Skeletal muscle tissue (tissue), 4 donors: ENCODE data around the gene NLRP7. TPM values are rescaled to one million over a fixed set of nuclear protein-coding genes. Genes with fewer than 3 reads are reported as not detected.
"Not testable (repeated sequence)": the region's sequence is repeated elsewhere in the genome, so short reads cannot be mapped to it uniquely, and the experiment has no call there.

ENCODE experiments used
- H3K27ac ChIP-seq: one replicate; pipeline ENCODE4 v1.7.0; 2013; ENCODE audit warnings: mild to moderate bottlenecking, low read depth, low read length, inconsistent platforms
- H3K27me3 ChIP-seq, 3 donors: one replicate each; pipeline ENCODE4 v1.7.0; 2013; ENCODE audit warnings: low read length in 3 of 3; ENCODE audit not compliant: control insufficient read depth in 3 of 3, insufficient read depth in 3 of 3
- H3K36me3 ChIP-seq, 3 donors: one replicate each; pipeline ENCODE4 v1.7.0; 2013; ENCODE audit warnings: low read length in 3 of 3; ENCODE audit not compliant: control insufficient read depth in 3 of 3, insufficient read depth in 3 of 3
- H3K4me1 ChIP-seq, 3 donors: one replicate each; pipeline ENCODE4 v1.7.0; 2013; ENCODE audit warnings: low read length in 3 of 3, mild to moderate bottlenecking in 3 of 3; ENCODE audit not compliant: control insufficient read depth in 3 of 3, insufficient read depth in 3 of 3
- H3K4me3 ChIP-seq, 3 donors: one replicate each; pipeline ENCODE4 v1.7.0; 2013; ENCODE audit warnings: low read length in 3 of 3
- H3K9ac ChIP-seq, 3 donors: one replicate each; pipeline ENCODE4 v1.7.0; 2013; ENCODE audit warnings: low read length in 3 of 3, mild to moderate bottlenecking in 3 of 3, moderate library complexity in 2 of 3, low read depth in 1 of 3
- H3K9me3 ChIP-seq, 3 donors: one replicate each; pipeline ENCODE4 v1.7.0; 2013; ENCODE audit warnings: low read length in 3 of 3; ENCODE audit not compliant: control insufficient read depth in 3 of 3
- total RNA-seq: library from RNA; depleted of rRNA; stranded (reverse); fragments of >200 nt; gene quantifications from one replicate; pipeline ENCODE4 v1.2.3, GENCODE V29; 2014
- donor health status: Osteomylitis.

Gene NLRP7
- total RNA-seq, result not detected

GRCh38 chr19:54947381-54947780 is at the start of gene NLRP7:
NLRP7 (minus strand) TSS chr19:54947530.
- Histone ChIP-seq H3K4me3 (no peak within 1 kb of the TSS), H3K4me1 (no peaks in the 10 kb centered on the region), H3K27me3 (no peaks in the 10 kb centered on the region), H3K27ac (no peak within 1 kb of the TSS), H3K36me3 (no peaks in the 10 kb centered on the region), H3K9ac (no peak within 1 kb of the TSS), H3K9me3 (no peaks in the 10 kb centered on the region)

- Histone ChIP-seq H3K27ac (no peak overlapping the region), H3K4me3 (no peak overlapping the region), H3K36me3 (no peaks in the 10 kb centered on the region), H3K9ac (no peak overlapping the region), H3K9me3 (no peaks in the 10 kb centered on the region), H3K4me1 (no peaks in the 10 kb centered on the region), H3K27me3 (no peaks in the 10 kb centered on the region)
Measured at GRCh38 chr19:54995561-54995960, 48.2 kb upstream of the NLRP7 start.

GRCh38 chr19:54989531-54989930 is 42.2 kb upstream of the NLRP7 start:
- not testable (repeated sequence) for H3K4me1 ChIP-seq, H3K9ac ChIP-seq, H3K9me3 ChIP-seq, H3K36me3 ChIP-seq, H3K27me3 ChIP-seq, H3K27ac ChIP-seq, H3K4me3 ChIP-seq

- not testable (repeated sequence) for H3K27me3 ChIP-seq, H3K36me3 ChIP-seq, H3K27ac ChIP-seq, H3K4me3 ChIP-seq, H3K4me1 ChIP-seq, H3K9me3 ChIP-seq, H3K9ac ChIP-seq
Measured at GRCh38 chr19:54982562-54982961, 35.2 kb upstream of the NLRP7 start.

GRCh38 chr19:54973229-54974090 is 26.1 kb upstream of the NLRP7 start:
- not testable (repeated sequence) for H3K4me3 ChIP-seq, H3K9ac ChIP-seq, H3K9me3 ChIP-seq, H3K36me3 ChIP-seq, H3K4me1 ChIP-seq, H3K27me3 ChIP-seq, H3K27ac ChIP-seq

- not testable (repeated sequence) for H3K27ac ChIP-seq, H3K4me3 ChIP-seq, H3K4me1 ChIP-seq, H3K27me3 ChIP-seq, H3K9ac ChIP-seq, H3K9me3 ChIP-seq, H3K36me3 ChIP-seq
Measured at GRCh38 chr19:54971446-54971845, 24.1 kb upstream of the NLRP7 start.

- H3K4me3 ChIP-seq, result no peak overlapping the region
- no peak overlapping the region for H3K9ac ChIP-seq
- H3K9me3 ChIP-seq, result no peaks in the 10 kb centered on the region
- H3K36me3 ChIP-seq, result no peaks in the 10 kb centered on the region
- H3K27me3 ChIP-seq, result no peaks in the 10 kb centered on the region
- H3K4me1 ChIP-seq, result no peaks in the 10 kb centered on the region
- no peak overlapping the region for H3K27ac ChIP-seq
Measured at GRCh38 chr19:54969647-54970046, 22.3 kb upstream of the NLRP7 start.

- Histone ChIP-seq H3K9me3 (no peaks in the 10 kb centered on the region), H3K27ac (no peak overlapping the region), H3K4me1 (no peaks in the 10 kb centered on the region), H3K4me3 (no peak overlapping the region), H3K27me3 (no peaks in the 10 kb centered on the region), H3K9ac (no peak overlapping the region), H3K36me3 (no peaks in the 10 kb centered on the region)
Measured at GRCh38 chr19:54967611-54968010, 20.3 kb upstream of the NLRP7 start.

GRCh38 chr19:54965055-54965454 is 17.7 kb upstream of the NLRP7 start:
- H3K4me1 ChIP-seq, H3K36me3 ChIP-seq, H3K9me3 ChIP-seq, H3K4me3 ChIP-seq, H3K9ac ChIP-seq, H3K27me3 ChIP-seq, H3K27ac ChIP-seq: not testable (repeated sequence)

GRCh38 chr19:54959840-54960239 is 12.5 kb upstream of the NLRP7 start:
- peaks cover 0 to 3% (median 0%) of the 10 kb centered on the region in 3 donors for H3K9me3 ChIP-seq
- no peak overlapping the region for H3K9ac ChIP-seq
- no peaks in the 10 kb centered on the region for H3K36me3 ChIP-seq
- H3K27ac ChIP-seq, result no peak overlapping the region
- no peaks in the 10 kb centered on the region for H3K4me1 ChIP-seq
- no peak overlapping the region for H3K4me3 ChIP-seq
- H3K27me3 ChIP-seq, result no peaks in the 10 kb centered on the region
